DOHH2 (cell line): ENCODE results near the gene PPP1R3G.

Experiments used
- EZH2phosphoT487 ChIP-seq: fragments of 200-600 bp; sonication (generic); IDR thresholded peaks from 2 replicates; pipeline ENCODE4 v1.6.1; 2017; ENCODE audit warnings: borderline replicate concordance, mild to moderate bottlenecking, antibody characterized with exemption, low read length, moderate library complexity, mixed read lengths
- TF ChIP-seq, protein P1 (sequence below): fragments of 200-600 bp; sonication (generic); IDR thresholded peaks from one replicate; pipeline ENCODE4 v1.5.1; 2014; ENCODE audit warnings: antibody characterized with exemption, mild to moderate bottlenecking, low read depth, low read length; ENCODE audit not compliant: poor library complexity, severe bottlenecking

DNA sequence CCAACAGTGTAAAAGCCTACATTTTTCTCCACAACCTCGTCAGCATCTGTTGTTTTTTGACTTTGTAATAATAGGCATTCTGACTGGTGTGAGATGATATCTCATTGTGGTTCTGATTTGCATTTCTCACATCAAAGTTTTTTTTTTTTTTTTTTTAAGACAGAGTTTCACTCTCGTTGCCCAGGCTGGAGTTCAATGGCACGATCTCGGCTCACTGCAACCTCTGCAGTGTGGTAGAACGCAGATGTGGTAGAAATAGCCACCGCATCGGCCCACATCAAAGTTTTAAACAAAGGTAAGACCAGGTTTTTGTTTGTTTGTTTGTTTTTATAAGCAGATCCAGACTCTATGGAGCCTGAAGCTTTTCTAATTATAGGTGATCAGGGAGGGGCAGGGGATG, 12.7 kb upstream of the PPP1R3G start:
- TF ChIP-seq, protein P1, sequence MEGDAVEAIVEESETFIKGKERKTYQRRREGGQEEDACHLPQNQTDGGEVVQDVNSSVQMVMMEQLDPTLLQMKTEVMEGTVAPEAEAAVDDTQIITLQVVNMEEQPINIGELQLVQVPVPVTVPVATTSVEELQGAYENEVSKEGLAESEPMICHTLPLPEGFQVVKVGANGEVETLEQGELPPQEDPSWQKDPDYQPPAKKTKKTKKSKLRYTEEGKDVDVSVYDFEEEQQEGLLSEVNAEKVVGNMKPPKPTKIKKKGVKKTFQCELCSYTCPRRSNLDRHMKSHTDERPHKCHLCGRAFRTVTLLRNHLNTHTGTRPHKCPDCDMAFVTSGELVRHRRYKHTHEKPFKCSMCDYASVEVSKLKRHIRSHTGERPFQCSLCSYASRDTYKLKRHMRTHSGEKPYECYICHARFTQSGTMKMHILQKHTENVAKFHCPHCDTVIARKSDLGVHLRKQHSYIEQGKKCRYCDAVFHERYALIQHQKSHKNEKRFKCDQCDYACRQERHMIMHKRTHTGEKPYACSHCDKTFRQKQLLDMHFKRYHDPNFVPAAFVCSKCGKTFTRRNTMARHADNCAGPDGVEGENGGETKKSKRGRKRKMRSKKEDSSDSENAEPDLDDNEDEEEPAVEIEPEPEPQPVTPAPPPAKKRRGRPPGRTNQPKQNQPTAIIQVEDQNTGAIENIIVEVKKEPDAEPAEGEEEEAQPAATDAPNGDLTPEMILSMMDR, result no peak
- no peak for TF ChIP-seq EZH2phosphoT487
